BJ (cell line): ENCODE results near the gene CYP2F1. TPM values are rescaled to one million over a fixed set of nuclear protein-coding genes. Genes with fewer than 3 reads are reported as not detected.
"Not testable (repeated sequence)": the region's sequence is repeated elsewhere in the genome, so short reads cannot be mapped to it uniquely, and the experiment has no call there.

Experiments
- CTCF ChIA-PET: fragments of 350-600 bp; formaldehyde crosslinking; extraction: SDS; loops from one replicate; lab custom pipeline; 2021; ENCODE audit warnings: antibody characterized with exemption, inconsistent platforms; lab: Yijun Ruan, JAX
- POLR2A ChIA-PET: fragments of 300-600 bp; sonication (Branson Sonifier 250); formaldehyde crosslinking; extraction: SDS; loops from one replicate; lab custom pipeline; 2021; ENCODE audit warnings: antibody characterized with exemption; lab: Charles Lee
- DNase-seq: peaks from one replicate; pipeline ENCODE4 v3.0.0-alpha.2; 2011; ENCODE audit warnings: low read depth
- H3K27me3 ChIP-seq: 2 replicates; pipeline ENCODE4 v1.6.0; 2011; ENCODE audit warnings: low read length; ENCODE audit not compliant: control insufficient read depth, insufficient read depth
- H3K36me3 ChIP-seq: 2 replicates; pipeline ENCODE4 v1.5.1; 2011; ENCODE audit warnings: low read length; ENCODE audit not compliant: control insufficient read depth, insufficient read depth
- H3K4me3 ChIP-seq: 2 replicates; pipeline ENCODE4 v1.5.1; 2011; ENCODE audit warnings: low read depth, mild to moderate bottlenecking, control low read depth, low read length
- polyA plus RNA-seq: library from polyadenylated mRNA; depleted of rRNA; stranded (reverse); fragments of >200 nt; gene quantifications from 2 replicates; pipeline ENCODE4 v1.2.3, GENCODE V29; 2011
- TF ChIP-seq, protein P1 (sequence below): IDR thresholded peaks from 2 replicates; pipeline ENCODE4 v1.5.1; 2011; ENCODE audit warnings: low read depth, mild to moderate bottlenecking, control low read depth, inconsistent platforms, low read length, moderate library complexity; ENCODE audit not compliant: insufficient read depth

Gene CYP2F1
- polyA plus RNA-seq, 1 experiment, result not detected

DNA sequence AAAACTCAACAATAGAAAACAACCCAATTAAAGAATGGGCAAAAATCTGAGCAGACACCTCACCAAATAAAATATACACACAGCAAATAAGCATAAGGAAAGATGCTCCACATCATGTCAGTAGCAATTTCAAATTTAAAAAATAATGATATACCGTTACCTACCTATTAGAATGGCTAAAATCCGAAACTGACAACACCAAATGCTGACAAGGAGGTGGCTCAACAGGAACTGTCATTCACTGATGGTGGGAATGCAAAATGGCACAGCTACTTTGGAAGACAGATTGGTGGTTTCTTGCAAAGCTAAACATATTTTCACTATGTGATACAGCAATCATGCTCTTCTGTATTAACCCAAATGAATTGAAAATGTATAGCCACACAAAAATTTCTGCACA lies 16.9 kb upstream of the CYP2F1 start:
- no peak for DNase-seq
- Histone ChIP-seq H3K36me3 (no peaks in the 10 kb centered on the region), H3K4me3 (no peak overlapping the region), H3K27me3 (peaks cover 2% of the 10 kb centered on the region)
- POLR2A ChIA-PET, result no interaction called here
- TF ChIP-seq, protein P1, sequence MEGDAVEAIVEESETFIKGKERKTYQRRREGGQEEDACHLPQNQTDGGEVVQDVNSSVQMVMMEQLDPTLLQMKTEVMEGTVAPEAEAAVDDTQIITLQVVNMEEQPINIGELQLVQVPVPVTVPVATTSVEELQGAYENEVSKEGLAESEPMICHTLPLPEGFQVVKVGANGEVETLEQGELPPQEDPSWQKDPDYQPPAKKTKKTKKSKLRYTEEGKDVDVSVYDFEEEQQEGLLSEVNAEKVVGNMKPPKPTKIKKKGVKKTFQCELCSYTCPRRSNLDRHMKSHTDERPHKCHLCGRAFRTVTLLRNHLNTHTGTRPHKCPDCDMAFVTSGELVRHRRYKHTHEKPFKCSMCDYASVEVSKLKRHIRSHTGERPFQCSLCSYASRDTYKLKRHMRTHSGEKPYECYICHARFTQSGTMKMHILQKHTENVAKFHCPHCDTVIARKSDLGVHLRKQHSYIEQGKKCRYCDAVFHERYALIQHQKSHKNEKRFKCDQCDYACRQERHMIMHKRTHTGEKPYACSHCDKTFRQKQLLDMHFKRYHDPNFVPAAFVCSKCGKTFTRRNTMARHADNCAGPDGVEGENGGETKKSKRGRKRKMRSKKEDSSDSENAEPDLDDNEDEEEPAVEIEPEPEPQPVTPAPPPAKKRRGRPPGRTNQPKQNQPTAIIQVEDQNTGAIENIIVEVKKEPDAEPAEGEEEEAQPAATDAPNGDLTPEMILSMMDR, result no peak
- CTCF ChIA-PET, result interaction anchor here (1.3 kb wide), 1 partner anchor 19 kb away, joined by 3 read pairs; no protein-coding TSS in a partner anchor

DNA sequence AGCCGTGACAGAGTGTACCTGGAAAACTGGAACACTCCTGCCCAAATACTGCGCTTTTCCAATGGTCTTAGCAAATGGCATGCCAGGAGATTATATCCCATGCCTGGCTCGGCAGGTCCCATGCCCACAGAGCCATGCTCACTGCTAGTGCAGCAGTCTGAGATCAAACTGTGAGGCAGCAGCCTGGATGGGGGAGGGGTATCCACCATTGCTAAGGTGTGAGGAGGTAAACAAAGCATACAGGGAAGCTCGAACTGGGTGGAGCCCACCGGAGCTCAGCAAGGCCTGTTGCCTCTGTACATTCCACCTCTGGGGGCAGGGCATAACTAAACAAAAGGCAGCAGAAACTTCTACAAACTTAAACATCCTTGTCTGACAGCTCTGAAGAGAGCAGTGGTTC lies 15.5 kb upstream of the CYP2F1 start:
- no peaks in the 10 kb centered on the region; the same call in 1 of the 2 replicates for H3K27me3 ChIP-seq
- H3K36me3 ChIP-seq, result no peaks in the 10 kb centered on the region
- ChIA-PET CTCF (no interaction called here), POLR2A (no interaction called here)
- TF ChIP-seq, protein P1, result no peak
- DNase-seq, result no peak
- H3K4me3 ChIP-seq, result no peak overlapping the region

DNA sequence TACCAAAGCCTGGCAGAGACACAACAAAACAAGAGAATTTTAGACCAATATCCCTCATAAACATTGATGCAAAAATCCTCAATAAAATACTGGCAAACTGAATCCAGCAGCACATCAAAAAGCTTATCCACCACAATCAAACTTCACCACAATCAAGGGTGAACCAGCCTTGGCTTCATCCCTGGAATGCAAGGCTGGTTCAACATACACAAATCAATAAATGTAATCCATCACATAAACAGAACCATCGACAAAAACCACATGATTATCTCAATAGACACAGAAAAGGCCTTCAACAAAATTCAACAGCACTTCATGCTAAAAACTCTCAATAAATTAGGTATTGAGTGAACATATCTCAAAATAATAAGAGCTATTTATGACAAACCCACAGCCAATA lies 12.0 kb upstream of the CYP2F1 start:
- H3K36me3 ChIP-seq, POLR2A ChIA-PET, CTCF ChIA-PET, H3K4me3 ChIP-seq, DNase-seq, H3K27me3 ChIP-seq: not testable (repeated sequence)

DNA sequence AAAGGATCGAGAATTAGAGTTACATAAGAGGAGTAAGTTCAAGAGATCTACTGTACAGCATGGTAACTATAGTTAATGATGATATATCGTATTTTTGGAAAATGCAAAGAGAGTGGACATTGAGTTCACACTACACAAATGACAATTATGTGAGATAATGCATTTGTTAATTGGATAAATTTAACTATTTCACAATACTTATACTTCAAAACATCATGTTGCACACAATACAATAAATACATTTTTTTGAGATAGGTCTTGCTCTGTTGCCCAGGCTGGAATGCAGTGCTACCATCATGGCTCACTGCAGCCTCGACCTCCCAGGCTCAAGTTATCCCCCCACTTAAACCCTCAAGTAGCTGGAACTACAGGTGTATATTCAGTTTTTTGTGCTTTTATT lies 8.1 kb upstream of the CYP2F1 start:
- no peak for DNase-seq
- Histone ChIP-seq H3K27me3 (no peaks in the 10 kb centered on the region), H3K36me3 (no peaks in the 10 kb centered on the region), H3K4me3 (no peak overlapping the region)
- CTCF ChIA-PET, result no interaction called here
- POLR2A ChIA-PET, result no interaction called here
- TF ChIP-seq, protein P1, result no peak

DNA sequence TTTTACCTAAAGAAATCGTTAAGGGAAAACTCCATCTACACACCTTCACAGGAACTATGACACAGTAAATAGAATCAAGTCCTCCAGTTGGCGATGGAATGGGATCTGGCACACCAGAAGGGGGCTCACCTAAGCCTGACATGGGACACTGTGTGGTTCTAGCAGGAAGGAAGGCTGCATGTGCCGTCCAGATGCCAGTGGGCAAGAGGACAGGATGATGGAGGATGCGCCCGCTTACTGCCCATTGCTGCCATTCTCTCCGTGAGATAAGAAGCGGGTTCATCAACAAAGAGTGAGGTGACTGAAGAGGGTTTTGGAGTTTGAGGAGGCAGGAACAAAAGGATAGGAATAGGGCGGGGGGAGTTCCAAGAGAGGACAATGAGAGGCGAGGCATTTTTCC lies 2.9 kb upstream of the CYP2F1 start:
- DNase-seq, result no peak
- CTCF ChIA-PET, result interaction anchor here (1.3 kb wide), 1 partner anchor 33 kb away, joined by 5 read pairs; no protein-coding TSS in a partner anchor
- POLR2A ChIA-PET, result no interaction called here
- no peaks in the 10 kb centered on the region for H3K36me3 ChIP-seq
- no peak overlapping the region for H3K4me3 ChIP-seq
- TF ChIP-seq, protein P1, result no peak
- peaks cover 4% of the 10 kb centered on the region; the same call in 1 of the 2 replicates for H3K27me3 ChIP-seq

DNA sequence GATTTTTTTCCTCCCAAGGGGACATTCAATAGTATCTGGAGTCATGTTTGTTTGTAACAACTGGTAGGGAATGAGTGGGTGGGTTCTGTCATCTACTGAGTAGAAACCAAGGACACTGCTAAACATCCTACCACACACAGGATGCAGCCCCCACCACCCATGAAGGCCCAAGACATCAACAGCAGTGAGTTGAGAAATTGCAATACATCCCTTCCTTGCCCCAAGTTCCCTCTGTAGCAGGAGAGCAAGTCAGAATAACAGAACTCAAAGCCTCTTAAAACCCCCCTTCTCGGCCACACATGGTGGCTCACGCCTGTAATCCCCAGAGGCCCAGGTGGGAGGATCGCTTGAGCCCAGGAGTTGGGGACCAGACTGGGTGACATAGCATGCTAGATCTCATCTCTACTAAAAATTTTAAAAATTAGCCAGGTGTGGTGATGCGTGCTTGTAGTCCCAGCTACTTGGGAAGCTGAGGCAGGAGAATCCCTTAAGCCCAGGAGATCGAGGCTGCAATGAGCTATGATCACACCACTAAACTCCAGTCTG lies 2.4 kb upstream of the CYP2F1 start:
- Histone ChIP-seq H3K36me3 (no peaks in the 10 kb centered on the region), H3K27me3 (peaks cover 4% of the 10 kb centered on the region; the same call in 1 of the 2 replicates), H3K4me3 (no peak overlapping the region)
- TF ChIP-seq, protein P1, result no peak
- CTCF ChIA-PET, result no interaction called here
- POLR2A ChIA-PET, result no interaction called here
- DNase-seq, result no peak
